NCI-H1417 (cell line): ENCODE measurements around the gene IMMP2L.
A peak's percentile ranks its signal among the peaks of the same experiment; 100 is the strongest.
"Not testable (repeated sequence)": the region's sequence is repeated elsewhere in the genome, so short reads cannot be mapped to it uniquely, and the experiment has no call there.

Experiments
- DNase-seq, 3 experiments: peaks; one replicate each; lab custom pipeline; 2025; lab: John Stamatoyannopoulos, UW

The IMMP2L gene

DNA sequence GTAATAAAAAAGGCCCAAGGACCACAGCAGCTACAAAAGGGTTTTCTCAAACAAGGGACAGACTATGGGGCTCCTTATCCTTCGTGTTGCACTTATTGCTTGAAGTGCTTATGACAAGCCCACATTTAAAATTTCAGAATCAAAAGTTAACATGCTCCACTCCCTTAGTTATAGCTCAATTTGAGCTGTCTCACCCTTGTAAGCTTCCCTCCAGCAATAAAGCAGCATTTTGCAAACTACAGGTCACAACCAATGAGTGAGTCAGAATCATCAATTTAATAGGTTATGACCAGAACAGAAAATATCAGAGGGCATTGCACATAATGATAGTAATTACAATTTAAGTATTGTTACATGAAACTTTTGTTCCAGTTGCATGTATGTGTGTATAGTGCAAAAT, 53.0 kb downstream of the IMMP2L start:
- DNase-seq: peak in 1 of 3 experiments; percentile 25

- DNase-seq: no peak
These were observed 53.9 kb downstream of the IMMP2L start for GRCh38 chr7:111508387-111508786.

- DNase-seq: not testable (repeated sequence)
These were observed 56.9 kb downstream of the IMMP2L start for GRCh38 chr7:111505422-111505821.

DNA sequence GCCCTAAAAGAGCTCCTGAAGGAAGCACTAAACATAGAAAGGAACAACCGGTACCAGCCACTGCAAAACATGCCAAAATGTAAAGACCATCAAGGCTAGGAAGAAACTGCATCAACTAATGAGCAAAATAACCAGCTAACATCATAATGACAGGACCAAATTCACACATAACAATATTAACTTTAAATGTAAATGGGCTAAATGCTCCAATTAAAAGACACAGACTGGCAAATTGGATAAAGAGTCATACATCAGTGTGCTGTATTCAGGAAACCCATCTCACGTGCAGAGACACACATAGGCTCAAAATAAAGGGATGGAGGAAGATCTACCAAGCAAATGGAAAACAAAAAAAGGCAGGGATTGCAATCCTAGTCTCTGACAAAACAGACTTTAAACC, 60.5 kb downstream of the IMMP2L start:
- not testable (repeated sequence) for DNase-seq

GRCh38 chr7:111499027-111499426, 63.3 kb downstream of the IMMP2L start:
- DNase-seq: no peak

GRCh38 chr7:111498391-111499007, 63.8 kb downstream of the IMMP2L start:
- DNase-seq: no peak

GRCh38 chr7:111495173-111495810, 67.0 kb downstream of the IMMP2L start:
- DNase-seq: no peak

GRCh38 chr7:111492234-111492633, 70.1 kb downstream of the IMMP2L start:
- DNase-seq: no peak

DNA sequence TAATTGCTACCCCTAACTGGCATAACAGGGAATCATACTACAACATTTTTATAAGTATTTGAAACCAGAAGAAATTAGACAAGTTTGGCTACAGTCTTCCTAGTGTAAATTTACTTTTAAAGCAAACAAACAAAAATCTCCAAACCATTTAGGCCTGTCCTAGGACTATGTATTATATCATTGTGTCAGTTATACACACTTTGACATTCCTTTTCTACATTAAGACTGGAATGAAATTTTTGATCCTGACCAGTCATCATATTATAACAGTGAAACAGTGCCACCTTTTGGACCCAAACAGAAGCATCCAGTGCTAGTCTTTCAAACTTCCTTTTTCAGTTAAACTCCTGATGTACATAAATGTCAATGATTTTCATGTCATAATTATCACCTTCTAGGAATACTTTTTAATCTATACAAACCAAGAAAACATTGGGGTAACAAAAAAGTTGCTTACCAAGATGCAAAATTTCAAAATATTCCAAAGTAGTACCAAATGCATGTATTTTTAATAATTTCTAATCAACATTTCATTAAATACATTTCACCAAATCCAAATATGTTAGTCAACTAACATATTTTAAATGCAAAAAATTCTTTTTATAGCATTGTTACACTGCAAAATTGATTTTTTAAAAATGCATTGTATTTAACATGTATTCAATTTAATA, 75.7 kb downstream of the IMMP2L start:
- DNase-seq: peak; percentile 38 to 88 (median 76)

DNA sequence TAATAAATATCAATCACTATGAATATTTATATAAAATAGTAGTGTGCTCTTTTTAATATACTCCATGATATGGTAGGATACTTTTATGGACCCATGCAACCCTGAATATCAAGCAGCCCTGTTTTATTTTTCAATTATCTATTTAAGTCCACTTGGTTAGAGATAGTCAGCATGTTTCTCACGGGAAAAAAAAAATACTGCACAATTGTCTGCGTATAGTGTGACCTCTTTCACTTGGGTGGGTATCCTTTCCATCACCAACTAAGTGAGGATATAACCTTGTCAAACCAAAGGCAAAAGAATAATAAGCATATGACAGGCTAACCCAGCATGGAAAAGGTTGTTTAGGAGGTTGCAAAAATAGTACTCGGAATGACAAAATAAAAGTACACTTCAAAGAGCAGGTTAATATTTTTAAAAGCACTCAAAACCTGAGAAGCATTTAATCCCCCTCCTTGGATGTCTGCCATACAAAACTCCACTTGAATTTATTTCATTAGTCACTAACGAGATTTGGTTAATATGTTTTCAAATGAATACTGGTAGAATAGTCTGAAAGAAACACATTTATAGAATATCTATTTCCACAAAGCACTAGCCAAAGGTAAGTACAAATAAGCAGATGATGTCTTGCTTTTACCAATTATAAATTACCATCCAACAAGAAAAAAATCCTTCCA, 76.5 kb downstream of the IMMP2L start:
- peak in 1 of 3 experiments; percentile 63 for DNase-seq

DNA sequence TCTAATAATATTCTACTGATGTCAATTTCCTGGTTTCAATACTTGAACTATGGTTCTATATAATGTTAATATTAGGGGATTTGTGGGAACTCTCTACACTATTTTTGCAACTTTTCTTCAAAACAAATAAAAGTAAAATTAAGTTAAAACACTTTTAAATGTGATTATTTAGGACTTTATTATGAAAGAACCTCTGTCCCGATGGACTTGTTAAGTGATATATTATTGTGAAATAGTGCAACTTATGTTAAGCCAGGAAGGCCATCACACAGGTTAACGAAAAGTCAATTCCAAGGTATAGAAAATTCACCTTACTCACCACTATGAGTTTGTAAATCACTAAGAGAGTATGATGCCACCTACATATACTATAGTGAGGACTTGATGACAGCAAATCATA, 79.2 kb downstream of the IMMP2L start:
- no peak for DNase-seq

GRCh38 chr7:111477462-111478225, 84.6 kb downstream of the IMMP2L start:
- no peak for DNase-seq

GRCh38 chr7:111476586-111477293, 85.6 kb downstream of the IMMP2L start:
- DNase-seq: no peak

DNA sequence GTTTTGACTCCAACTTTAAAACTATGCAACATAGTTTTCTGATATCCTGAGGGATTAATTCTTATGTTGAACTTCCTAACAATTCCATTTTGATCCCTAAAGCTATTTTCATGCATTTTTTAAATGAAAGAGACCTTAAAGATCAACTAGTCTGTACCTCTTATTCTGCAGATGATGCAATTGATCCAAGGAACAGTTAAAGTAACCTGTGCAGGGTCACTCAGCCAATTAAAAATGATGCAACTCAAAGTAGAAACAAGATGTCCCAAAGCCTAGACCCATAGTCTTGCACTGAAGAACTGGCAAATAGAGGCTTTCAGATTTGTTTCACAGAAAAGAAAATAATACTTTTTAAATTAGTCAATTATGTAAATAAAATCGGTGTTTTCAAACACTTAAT, 86.3 kb downstream of the IMMP2L start:
- no peak for DNase-seq

- DNase-seq: no peak
These were observed 86.9 kb downstream of the IMMP2L start for GRCh38 chr7:111475419-111475748.

GRCh38 chr7:111474723-111475418, 87.4 kb downstream of the IMMP2L start:
- no peak for DNase-seq

- no peak for DNase-seq
These were observed 88.7 kb downstream of the IMMP2L start for GRCh38 chr7:111473449-111474198.

GRCh38 chr7:111470998-111471397, 91.3 kb downstream of the IMMP2L start:
- no peak for DNase-seq

- DNase-seq: not testable (repeated sequence)
These were observed 92.4 kb downstream of the IMMP2L start for GRCh38 chr7:111469894-111470293.

DNA sequence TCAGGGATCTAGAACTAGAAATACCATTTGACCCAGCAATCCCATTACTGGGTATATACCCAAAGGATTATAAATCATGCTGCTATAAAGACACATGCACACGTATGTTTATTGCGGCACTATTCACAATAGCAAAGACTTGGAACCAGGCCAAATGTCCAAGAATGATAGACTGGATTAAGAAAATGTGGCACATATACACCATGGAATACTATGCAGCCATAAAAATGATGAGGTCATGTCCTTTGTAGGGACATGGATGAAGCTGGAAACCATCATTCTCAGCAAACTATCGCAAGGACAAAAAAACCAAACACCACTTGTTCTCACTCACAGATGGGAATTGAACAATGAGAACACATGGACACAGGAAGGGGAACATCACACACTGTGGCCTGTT, 96.5 kb downstream of the IMMP2L start:
- DNase-seq: not testable (repeated sequence)
